ENCODE measurements around the gene GLA.

Gene GLA

GRCh38 chrX:101395789-101396188 lies 11.9 kb downstream of the GLA start:
- peak; percentile 67 for DNase-seq

- DNase-seq = peak; percentile 42
Observed at GRCh38 chrX:101394372-101394771, 13.4 kb downstream of the GLA start.

- DNase-seq = no peak
Observed at GRCh38 chrX:101393530-101394305, 14.0 kb downstream of the GLA start.

- DNase-seq = no peak
Observed at GRCh38 chrX:101391831-101392230, 15.9 kb downstream of the GLA start.

GRCh38 chrX:101390664-101391525 lies 16.8 kb downstream of the GLA start, which contains the start of gene RPL36A:
Gene RPL36A (plus strand): TSS chrX:101391011. CDS start chrX:101391044, 33 bp downstream.
- DNase-seq = peak; percentile 98

- DNase-seq = no peak
Observed at GRCh38 chrX:101388604-101389003, 19.1 kb downstream of the GLA start.

- DNase-seq = peak; percentile 39
Observed at GRCh38 chrX:101386542-101386885, 21.2 kb downstream of the GLA start.

- DNase-seq = peak; percentile 93
Observed at GRCh38 chrX:101385795-101386541, 21.8 kb downstream of the GLA start, which contains the start of gene BTK. Gene BTK (minus strand): TSS chrX:101386191. CDS start chrX:101375284, 10,907 bp downstream.

- peak; percentile 18 for DNase-seq
Observed at GRCh38 chrX:101385026-101385684, 22.6 kb downstream of the GLA start.

GRCh38 chrX:101383679-101384205 lies 24.0 kb downstream of the GLA start:
- DNase-seq = peak; percentile 56

GRCh38 chrX:101377547-101377946 lies 30.2 kb downstream of the GLA start:
- DNase-seq = peak; percentile 44

GRCh38 chrX:101370888-101371504 lies 36.7 kb downstream of the GLA start:
- peak; percentile 48 for DNase-seq

GRCh38 chrX:101369687-101370086 lies 38.0 kb downstream of the GLA start:
- DNase-seq = no peak

GRCh38 chrX:101368800-101369199 lies 38.9 kb downstream of the GLA start:
- DNase-seq = peak; percentile 84

GRCh38 chrX:101365301-101365795 lies 42.4 kb downstream of the GLA start:
- no peak for DNase-seq

GRCh38 chrX:101362757-101363156 lies 45.0 kb downstream of the GLA start:
- peak; percentile 40 for DNase-seq

- DNase-seq = no peak
Observed at GRCh38 chrX:101362116-101362515, 45.6 kb downstream of the GLA start.

GRCh38 chrX:101360390-101360789 lies 47.3 kb downstream of the GLA start:
- DNase-seq = peak; percentile 86

- DNase-seq = no peak
Observed at GRCh38 chrX:101359966-101360365, 47.8 kb downstream of the GLA start.

GRCh38 chrX:101357166-101357795 lies 50.4 kb downstream of the GLA start:
- DNase-seq = peak; percentile 61

GRCh38 chrX:101349193-101349562 lies 58.5 kb downstream of the GLA start:
- DNase-seq = no peak

All from hematopoietic multipotent progenitor cell treated with erythropoietin and hydrocortisone succinate and interleukin-3 and kit ligand, for 4 days (in vitro differentiated cells).